ENCODE results near the gene ANP32A. TPM values are rescaled to one million over a fixed set of nuclear protein-coding genes. Genes with fewer than 3 reads are reported as not detected.

The ANP32A gene
- total RNA-seq, 1 experiment from 2014 or later = 232 TPM

DNA sequence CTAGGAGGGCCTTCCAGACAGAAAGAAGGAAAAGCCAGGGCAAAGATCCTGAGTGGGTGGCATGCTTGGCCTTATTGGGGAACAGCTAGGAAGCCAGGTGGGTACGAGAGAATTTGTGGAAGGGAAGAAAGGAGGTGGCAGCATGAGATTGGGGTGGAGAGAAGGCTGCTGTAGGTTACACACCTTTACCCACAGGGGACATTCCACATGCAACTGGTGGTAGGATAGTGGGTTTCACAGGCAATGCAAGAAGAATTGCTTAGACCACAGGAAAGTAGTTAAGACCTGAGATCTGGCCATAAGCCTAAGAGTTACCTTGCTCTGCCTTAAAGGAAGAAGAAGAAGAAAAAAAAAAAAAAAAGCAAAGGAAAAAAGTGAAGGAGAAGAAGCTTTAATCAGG, 19.8 kb downstream of the ANP32A start (continued):
- no peak for TF ChIP-seq ZNF671 (CRISPR knock-in tag; IDR thresholded peaks at IDR 0.05)
- TF ChIP-seq ZNF317 (CRISPR knock-in tag; IDR thresholded peaks at IDR 0.05; ENCODE audit: borderline replicate concordance, low read depth) = no peak
- no peak for TF ChIP-seq TP53 (CRISPR knock-in tag; IDR thresholded peaks at IDR 0.05)
- TF ChIP-seq, protein P1, sequence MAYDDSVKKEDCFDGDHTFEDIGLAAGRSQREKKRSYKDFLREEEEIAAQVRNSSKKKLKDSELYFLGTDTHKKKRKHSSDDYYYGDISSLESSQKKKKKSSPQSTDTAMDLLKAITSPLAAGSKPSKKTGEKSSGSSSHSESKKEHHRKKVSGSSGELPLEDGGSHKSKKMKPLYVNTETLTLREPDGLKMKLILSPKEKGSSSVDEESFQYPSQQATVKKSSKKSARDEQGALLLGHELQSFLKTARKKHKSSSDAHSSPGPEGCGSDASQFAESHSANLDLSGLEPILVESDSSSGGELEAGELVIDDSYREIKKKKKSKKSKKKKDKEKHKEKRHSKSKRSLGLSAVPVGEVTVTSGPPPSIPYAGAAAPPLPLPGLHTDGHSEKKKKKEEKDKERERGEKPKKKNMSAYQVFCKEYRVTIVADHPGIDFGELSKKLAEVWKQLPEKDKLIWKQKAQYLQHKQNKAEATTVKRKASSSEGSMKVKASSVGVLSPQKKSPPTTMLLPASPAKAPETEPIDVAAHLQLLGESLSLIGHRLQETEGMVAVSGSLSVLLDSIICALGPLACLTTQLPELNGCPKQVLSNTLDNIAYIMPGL (CRISPR knock-in tag; IDR thresholded peaks at IDR 0.05) = no peak
- TF ChIP-seq SOX15 (CRISPR knock-in tag; IDR thresholded peaks at IDR 0.05) = no peak

- Mint-ChIP-seq H3K36me3 (peaks cover 4% of the 10 kb centered on the region; the same call in 1 of the 2 replicates), H3K27me3 (ENCODE audit: low read depth) (no peaks in the 10 kb centered on the region), H3K9me3 (no peaks in the 10 kb centered on the region), H3K4me3 (no peak overlapping the region), H3K27ac (peak overlapping the region; percentile 55; the same call in 1 of the 2 replicates), H3K4me1 (peaks cover 72% of the 10 kb centered on the region)
- TF ChIP-seq ARID4B (CRISPR knock-in tag; IDR thresholded peaks at IDR 0.05; ENCODE audit: borderline replicate concordance) = no peak
- TF ChIP-seq ZNF423 (CRISPR knock-in tag; IDR thresholded peaks at IDR 0.05) = no peak
- TF ChIP-seq, protein P2, sequence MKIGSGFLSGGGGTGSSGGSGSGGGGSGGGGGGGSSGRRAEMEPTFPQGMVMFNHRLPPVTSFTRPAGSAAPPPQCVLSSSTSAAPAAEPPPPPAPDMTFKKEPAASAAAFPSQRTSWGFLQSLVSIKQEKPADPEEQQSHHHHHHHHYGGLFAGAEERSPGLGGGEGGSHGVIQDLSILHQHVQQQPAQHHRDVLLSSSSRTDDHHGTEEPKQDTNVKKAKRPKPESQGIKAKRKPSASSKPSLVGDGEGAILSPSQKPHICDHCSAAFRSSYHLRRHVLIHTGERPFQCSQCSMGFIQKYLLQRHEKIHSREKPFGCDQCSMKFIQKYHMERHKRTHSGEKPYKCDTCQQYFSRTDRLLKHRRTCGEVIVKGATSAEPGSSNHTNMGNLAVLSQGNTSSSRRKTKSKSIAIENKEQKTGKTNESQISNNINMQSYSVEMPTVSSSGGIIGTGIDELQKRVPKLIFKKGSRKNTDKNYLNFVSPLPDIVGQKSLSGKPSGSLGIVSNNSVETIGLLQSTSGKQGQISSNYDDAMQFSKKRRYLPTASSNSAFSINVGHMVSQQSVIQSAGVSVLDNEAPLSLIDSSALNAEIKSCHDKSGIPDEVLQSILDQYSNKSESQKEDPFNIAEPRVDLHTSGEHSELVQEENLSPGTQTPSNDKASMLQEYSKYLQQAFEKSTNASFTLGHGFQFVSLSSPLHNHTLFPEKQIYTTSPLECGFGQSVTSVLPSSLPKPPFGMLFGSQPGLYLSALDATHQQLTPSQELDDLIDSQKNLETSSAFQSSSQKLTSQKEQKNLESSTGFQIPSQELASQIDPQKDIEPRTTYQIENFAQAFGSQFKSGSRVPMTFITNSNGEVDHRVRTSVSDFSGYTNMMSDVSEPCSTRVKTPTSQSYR (CRISPR knock-in tag; IDR thresholded peaks at IDR 0.05) = no peak
- no peak for TF ChIP-seq ESRRA (CRISPR knock-in tag; IDR thresholded peaks at IDR 0.05; ENCODE audit: borderline replicate concordance)
- no peak for TF ChIP-seq TP53 (CRISPR knock-in tag; IDR thresholded peaks at IDR 0.05)
- TF ChIP-seq, protein P3, sequence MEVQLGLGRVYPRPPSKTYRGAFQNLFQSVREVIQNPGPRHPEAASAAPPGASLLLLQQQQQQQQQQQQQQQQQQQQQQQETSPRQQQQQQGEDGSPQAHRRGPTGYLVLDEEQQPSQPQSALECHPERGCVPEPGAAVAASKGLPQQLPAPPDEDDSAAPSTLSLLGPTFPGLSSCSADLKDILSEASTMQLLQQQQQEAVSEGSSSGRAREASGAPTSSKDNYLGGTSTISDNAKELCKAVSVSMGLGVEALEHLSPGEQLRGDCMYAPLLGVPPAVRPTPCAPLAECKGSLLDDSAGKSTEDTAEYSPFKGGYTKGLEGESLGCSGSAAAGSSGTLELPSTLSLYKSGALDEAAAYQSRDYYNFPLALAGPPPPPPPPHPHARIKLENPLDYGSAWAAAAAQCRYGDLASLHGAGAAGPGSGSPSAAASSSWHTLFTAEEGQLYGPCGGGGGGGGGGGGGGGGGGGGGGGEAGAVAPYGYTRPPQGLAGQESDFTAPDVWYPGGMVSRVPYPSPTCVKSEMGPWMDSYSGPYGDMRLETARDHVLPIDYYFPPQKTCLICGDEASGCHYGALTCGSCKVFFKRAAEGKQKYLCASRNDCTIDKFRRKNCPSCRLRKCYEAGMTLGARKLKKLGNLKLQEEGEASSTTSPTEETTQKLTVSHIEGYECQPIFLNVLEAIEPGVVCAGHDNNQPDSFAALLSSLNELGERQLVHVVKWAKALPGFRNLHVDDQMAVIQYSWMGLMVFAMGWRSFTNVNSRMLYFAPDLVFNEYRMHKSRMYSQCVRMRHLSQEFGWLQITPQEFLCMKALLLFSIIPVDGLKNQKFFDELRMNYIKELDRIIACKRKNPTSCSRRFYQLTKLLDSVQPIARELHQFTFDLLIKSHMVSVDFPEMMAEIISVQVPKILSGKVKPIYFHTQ (CRISPR knock-in tag; IDR thresholded peaks at IDR 0.05) = no peak
- no peak for TF ChIP-seq ZBTB21 (CRISPR knock-in tag; IDR thresholded peaks at IDR 0.05; ENCODE audit: borderline replicate concordance)
- TF ChIP-seq ATF6 (CRISPR knock-in tag; IDR thresholded peaks at IDR 0.05) = no peak
- CTCF ChIA-PET = interaction anchor here (0.6 to 0.7 kb wide), 2 partner anchors 15 to 261 kb away, joined by 3 read pairs; no protein-coding TSS in a partner anchor
- POLR2A ChIA-PET = interaction anchor here (0.6 kb wide), 1 partner anchor 10 kb away, joined by 3 read pairs; no protein-coding TSS in a partner anchor
- ATAC-seq (no peak), DNase-seq (ENCODE audit: low spot score) (no peak)
Measured at GRCh38 chr15:68798346-68799094, 22.2 kb downstream of the ANP32A start.
